ENCODE results near the gene DDX4.
"Not testable (repeated sequence)": the region's sequence is repeated elsewhere in the genome, so short reads cannot be mapped to it uniquely, and the experiment has no call there.

Gene DDX4

DNA sequence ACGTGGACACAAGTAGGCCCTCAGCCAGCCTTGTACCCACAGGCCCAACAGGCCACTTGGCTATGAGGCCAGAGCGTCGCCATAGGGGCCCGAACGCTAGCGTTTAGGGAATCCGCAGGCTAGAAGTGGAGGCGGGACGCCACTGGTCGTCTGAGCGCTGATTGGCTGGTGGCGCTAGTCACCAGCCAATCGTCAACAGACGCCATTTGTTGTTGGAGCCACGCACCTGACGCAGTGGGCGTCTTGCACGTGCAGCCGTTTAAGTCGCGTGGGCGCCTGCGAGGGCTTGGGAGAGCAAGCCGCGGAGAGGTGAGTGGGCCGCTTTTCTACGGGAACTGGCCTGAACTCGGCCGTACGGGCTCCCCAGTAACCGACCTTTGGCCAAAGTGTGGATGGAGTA, at the start of gene DDX4:
Gene DDX4 (plus strand): TSS at position 269 of the 400 bp plus-strand sequence. CDS start 903 bp downstream, outside the sequence.
- no peak for DNase-seq (ENCODE audit: low spot score in 2 of 2)
- Histone ChIP-seq H3K4me3 (no peak within 1 kb of the TSS), H3K36me3 (replicated peaks) (no peaks in the 10 kb centered on the region), H3K9me3 (no peaks in the 10 kb centered on the region), H3K4me1 (no peaks in the 10 kb centered on the region), H3K27me3 (ENCODE audit: low read depth) (peaks cover 3% of the 10 kb centered on the region; the same call in 1 of the 2 replicates)
- in situ Hi-C loops (cut with MboI; ENCODE audit: low sequenced_read_pairs): no loop called here

DNA sequence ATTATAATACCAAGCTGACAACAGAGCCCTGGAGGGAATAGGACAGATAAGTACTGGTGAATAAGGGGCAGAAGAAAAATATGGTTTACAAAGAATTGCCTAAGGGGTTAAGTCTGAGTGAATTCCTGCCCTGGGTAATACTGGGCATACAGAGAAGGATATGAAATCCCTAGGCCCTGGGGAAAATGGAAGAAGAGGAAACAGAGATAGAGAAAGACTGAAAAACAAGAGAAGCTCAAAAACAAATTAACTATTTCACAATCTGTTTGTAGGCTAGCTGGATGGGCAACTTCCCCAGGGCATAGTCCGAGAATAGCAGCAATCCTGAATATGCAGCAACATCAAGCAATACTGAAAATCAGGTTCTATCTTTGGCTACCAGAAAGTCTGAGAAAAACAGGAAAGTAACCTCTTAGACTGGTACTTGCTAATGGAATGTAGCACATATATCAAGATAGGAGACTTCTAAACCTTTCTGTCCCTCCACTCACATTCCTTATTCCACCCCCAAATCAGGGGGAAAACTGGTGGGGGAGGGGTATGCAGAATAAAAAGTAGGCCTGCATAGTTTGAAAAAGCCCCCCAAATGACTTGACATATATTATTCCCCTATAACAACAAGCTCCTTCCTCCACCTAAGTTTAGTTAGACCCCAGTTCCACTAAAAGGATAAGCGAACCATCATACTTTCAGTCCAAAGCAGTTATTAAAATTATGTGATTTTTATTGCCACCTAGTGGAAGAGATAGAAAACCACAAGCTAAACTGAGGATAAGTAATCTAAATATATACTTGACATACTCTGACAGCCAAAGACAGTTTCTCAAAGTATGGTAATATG, 46.4 kb upstream of the DDX4 start:
- Histone ChIP-seq H3K36me3 (replicated peaks) (no peaks in the 10 kb centered on the region), H3K4me3 (no peak overlapping the region), H3K9me3 (no peaks in the 10 kb centered on the region), H3K27me3 (ENCODE audit: low read depth) (no peaks in the 10 kb centered on the region), H3K4me1 (peaks cover 10% of the 10 kb centered on the region)
- DNase-seq (ENCODE audit: low spot score in 2 of 2): peak; percentile 16 to 80
- in situ Hi-C loops (cut with MboI; ENCODE audit: low sequenced_read_pairs): no loop called here

DNA sequence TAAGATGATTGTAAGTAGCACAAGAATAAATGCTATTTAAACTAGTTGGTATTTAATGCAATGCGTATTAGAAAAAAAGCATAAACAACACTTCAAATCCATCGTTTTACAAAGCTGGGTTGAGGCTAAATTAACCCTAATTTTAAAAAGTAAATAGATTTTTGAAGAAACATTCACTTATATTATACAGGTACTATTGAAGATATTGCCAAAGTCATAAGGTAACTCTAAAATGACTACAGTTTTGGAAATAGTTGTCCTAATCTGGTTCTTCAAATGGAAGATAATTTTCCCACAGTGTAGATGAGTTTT, 45.8 kb upstream of the DDX4 start:
- no peaks in the 10 kb centered on the region for H3K27me3 ChIP-seq (ENCODE audit: low read depth)
- H3K4me1 ChIP-seq: peaks cover 10% of the 10 kb centered on the region
- H3K36me3 ChIP-seq (replicated peaks): 0 out of 2 replicates have a peak, but pooled peaks cover under 1% of the 10 kb centered on the region
- no peaks in the 10 kb centered on the region; the same call in 1 of the 2 replicates for H3K9me3 ChIP-seq
- H3K4me3 ChIP-seq: no peak overlapping the region
- DNase-seq (ENCODE audit: low spot score in 2 of 2): no peak
- in situ Hi-C loops (cut with MboI; ENCODE audit: low sequenced_read_pairs): no loop called here

DNA sequence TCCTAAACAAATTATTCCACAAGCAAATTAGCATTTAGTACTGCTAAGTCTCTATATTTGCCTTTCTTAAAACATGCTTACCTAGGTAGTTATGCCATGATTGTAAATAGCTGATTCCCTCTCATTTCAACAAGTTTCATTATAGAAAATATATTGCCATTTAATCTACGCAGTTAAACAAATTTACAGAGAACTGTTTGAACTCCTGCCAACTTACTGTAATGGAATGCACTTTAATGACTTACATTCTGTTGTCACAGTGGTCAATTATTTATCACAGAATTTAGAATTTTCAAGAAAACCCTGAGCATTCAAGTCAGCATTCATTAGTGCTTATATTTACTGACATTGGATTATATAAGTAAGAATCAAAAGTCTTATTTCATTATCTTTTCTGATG, 45.4 kb upstream of the DDX4 start:
- Histone ChIP-seq H3K36me3 (replicated peaks) (0 out of 2 replicates have a peak, but pooled peaks cover 3% of the 10 kb centered on the region), H3K9me3 (no peaks in the 10 kb centered on the region; the same call in 1 of the 2 replicates), H3K4me1 (peaks cover 10% of the 10 kb centered on the region), H3K4me3 (no peak overlapping the region), H3K27me3 (ENCODE audit: low read depth) (no peaks in the 10 kb centered on the region)
- no peak for DNase-seq (ENCODE audit: low spot score in 2 of 2)
- in situ Hi-C loops (cut with MboI; ENCODE audit: low sequenced_read_pairs): no loop called here

DNA sequence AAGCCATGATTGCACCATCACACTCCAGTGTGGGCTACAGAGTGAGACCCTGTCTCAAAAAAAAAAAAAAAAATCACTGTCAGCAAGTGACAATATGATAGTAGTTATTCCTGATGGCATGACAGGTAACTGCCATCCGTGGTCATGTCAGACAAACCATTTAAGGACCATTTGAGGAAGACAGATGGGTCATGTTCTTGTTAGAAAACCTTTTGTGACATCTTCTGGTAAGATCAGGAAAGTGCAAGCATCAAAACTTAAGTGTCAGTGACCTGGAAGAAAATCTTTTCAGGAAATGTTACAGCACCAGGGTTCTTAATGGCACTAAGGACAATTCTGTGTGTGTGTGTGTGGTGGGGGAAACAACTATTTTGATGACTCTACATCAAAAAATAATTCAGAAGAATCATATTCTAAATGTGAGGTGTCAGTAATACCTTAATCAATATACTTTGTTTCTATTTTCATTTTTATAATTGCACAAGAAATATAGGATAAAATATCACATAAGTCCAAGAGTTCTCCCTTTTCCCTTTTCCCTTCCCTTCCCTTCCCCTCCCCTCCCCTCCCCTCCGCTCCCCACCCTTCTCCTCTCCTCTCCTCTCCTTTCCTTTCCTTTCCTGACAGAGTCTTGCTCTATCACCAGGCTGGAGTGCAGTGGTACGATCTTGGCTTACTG, 43.6 kb upstream of the DDX4 start:
- H3K4me3 ChIP-seq: no peak overlapping the region
- peak in 1 of 2 experiments; percentile 64 for DNase-seq (ENCODE audit: low spot score in 2 of 2)
- H3K9me3 ChIP-seq: no peaks in the 10 kb centered on the region; the same call in 1 of the 2 replicates
- H3K4me1 ChIP-seq: peaks cover 10% of the 10 kb centered on the region
- no peaks in the 10 kb centered on the region for H3K27me3 ChIP-seq (ENCODE audit: low read depth)
- in situ Hi-C loops (cut with MboI; ENCODE audit: low sequenced_read_pairs): no loop called here
- peaks cover 3% of the 10 kb centered on the region; the same call in 1 of the 2 replicates for H3K36me3 ChIP-seq (replicated peaks)

DNA sequence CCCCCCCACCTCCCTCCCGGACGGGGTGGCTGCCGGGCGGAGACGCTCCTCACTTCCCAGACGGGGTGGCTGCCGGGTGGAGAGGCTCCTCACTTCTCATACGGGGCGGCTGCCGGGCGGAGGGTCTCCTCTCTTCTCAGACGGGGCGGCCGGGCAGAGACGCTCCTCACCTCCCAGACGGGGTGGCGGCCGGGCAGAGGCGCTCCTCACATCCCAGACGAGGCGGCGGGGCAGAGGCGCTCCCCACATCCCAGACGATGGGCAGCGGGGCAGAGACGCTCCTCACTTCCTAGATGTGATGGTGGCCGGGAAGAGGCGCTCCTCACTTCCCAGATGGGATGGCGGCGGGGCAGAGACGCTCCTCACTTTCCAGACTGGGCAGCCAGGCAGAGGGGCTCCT, 41.2 kb upstream of the DDX4 start:
- H3K9me3 ChIP-seq; in situ Hi-C loops (cut with MboI; ENCODE audit: low sequenced_read_pairs); DNase-seq (ENCODE audit: low spot score in 2 of 2); H3K36me3 ChIP-seq (replicated peaks); H3K4me3 ChIP-seq; H3K27me3 ChIP-seq (ENCODE audit: low read depth); H3K4me1 ChIP-seq: not testable (repeated sequence)

DNA sequence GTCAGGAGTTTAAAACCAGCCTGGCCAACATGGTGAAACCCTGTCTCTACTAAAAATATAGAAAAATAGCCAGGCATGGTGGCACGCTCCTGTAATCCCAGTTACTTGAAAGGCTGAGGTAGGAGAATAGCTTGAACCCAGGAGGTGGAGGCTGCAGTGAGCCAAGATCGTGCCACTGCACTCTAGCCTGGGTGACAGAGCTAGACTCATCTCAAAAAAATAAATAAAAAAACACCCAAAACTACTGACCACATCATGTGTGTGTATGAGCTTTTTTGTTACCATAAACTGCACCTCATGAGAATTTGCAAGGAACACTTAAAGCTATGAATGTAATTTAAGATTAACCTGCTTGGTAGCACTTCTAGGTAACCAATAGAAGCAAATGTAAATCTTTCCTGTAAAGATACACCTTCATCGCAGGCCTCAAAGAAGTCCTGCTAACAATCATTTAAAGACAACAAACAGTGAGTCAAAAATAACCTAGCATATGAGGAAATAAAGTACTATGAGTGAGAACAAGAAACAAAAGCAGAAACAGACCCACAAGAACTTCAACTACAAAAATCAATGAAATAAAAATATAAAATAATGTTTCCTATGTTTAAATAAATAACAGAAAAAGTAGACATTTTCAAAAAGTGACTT, 38.7 kb upstream of the DDX4 start:
- H3K4me3 ChIP-seq: no peak overlapping the region
- DNase-seq (ENCODE audit: low spot score in 2 of 2): no peak
- in situ Hi-C loops (cut with MboI; ENCODE audit: low sequenced_read_pairs): no loop called here
- H3K36me3 ChIP-seq (replicated peaks): peaks cover 3% of the 10 kb centered on the region; the same call in 1 of the 2 replicates
- no peaks in the 10 kb centered on the region for H3K27me3 ChIP-seq (ENCODE audit: low read depth)
- H3K9me3 ChIP-seq: no peaks in the 10 kb centered on the region; the same call in 1 of the 2 replicates
- H3K4me1 ChIP-seq: no peaks in the 10 kb centered on the region

DNA sequence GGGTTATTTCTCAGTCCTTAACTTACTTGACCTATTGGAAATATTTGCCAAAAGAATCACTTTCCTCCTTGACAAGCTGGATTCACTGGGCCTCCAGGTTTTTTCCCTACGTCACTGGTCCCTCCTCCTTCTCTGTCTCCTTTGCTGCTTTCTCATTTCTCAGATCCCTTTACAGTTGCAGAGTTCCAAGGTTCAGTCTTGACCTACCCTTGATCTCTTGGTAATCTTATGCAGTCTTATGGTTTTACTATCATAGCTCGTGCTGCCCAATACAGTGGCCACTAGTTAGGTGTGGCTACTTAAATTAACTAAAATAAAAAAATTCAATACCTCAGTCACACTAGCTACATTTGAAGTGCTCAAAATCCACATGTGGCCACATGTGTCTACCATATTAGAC, 37.1 kb upstream of the DDX4 start:
- no peak for DNase-seq (ENCODE audit: low spot score in 2 of 2)
- no peaks in the 10 kb centered on the region; the same call in 1 of the 2 replicates for H3K9me3 ChIP-seq
- no peak overlapping the region for H3K4me3 ChIP-seq
- in situ Hi-C loops (cut with MboI; ENCODE audit: low sequenced_read_pairs): loop anchor here (25.0 kb wide), 1 partner anchor 513 kb away; no protein-coding TSS in a partner anchor
- H3K36me3 ChIP-seq (replicated peaks): peaks cover 3% of the 10 kb centered on the region; the same call in 1 of the 2 replicates
- no peaks in the 10 kb centered on the region for H3K4me1 ChIP-seq
- no peaks in the 10 kb centered on the region for H3K27me3 ChIP-seq (ENCODE audit: low read depth)

DNA sequence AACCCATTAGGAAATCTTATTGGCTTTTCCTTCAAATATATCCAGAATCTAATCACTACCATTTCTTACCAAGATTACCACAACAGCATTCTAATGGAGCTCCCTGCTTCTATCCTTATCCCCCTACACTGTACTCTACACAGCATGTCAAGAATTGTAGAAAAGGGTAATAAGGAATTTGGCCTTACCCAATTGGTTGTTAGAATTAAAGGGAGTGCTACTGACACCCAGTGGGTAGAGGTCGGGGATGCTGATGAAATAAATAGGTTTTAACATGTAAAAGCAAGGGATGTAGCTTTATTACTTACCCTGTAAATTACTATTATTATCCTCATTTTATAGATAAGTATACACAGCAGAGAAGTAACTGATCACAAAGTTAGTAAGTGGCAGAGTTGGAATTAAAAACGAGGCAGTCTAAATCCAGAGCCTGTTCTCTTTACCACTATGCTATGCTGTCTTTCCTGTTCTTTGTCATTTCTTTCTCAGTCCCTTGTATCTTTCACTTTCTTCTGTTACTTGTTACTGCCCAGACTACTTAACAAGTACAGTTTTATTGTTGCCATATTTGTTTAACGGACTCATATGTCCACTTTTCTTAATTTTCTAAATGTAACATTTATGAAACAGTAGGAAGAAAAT, 36.3 kb upstream of the DDX4 start:
- in situ Hi-C loops (cut with MboI; ENCODE audit: low sequenced_read_pairs): loop anchor here (25.0 kb wide), 1 partner anchor 514 kb away; no protein-coding TSS in a partner anchor
- Histone ChIP-seq H3K36me3 (replicated peaks) (peaks cover 3% of the 10 kb centered on the region; the same call in 1 of the 2 replicates), H3K9me3 (no peaks in the 10 kb centered on the region; the same call in 1 of the 2 replicates), H3K4me3 (no peak overlapping the region), H3K27me3 (ENCODE audit: low read depth) (no peaks in the 10 kb centered on the region), H3K4me1 (no peaks in the 10 kb centered on the region)
- no peak for DNase-seq (ENCODE audit: low spot score in 2 of 2)

DNA sequence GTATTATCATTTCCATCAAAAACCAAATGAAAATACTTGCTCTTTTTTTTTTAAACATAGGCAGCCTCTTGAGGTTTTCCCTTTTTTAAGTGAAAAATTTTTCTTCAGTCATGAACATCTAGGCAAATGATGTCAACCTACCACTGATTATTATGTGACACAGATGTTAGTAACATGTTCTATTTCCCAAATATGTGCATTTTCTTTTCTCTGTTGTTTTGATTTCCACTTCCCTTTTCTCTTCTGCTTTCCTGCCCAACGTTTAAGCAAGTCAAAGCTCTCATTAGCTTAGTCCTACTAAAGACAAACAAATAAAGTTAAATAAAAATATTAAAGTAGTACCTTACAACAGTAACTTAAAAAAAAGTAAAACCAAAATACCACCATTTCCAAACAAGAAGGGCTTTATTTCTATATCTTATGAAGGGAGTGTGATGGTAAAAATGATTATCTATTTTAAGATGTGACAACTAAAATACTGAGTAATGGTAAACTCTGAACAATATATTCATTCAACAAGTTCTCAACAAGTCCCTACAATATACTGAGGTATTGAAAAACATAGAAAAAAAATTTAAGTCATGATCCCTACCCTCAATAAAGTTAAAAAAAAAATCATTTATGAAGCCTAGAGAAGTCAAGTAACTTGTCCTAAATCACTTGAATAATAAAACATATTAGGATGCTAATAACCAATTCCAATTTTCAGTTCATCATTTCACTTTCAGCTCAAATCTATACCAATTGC, 35.1 kb upstream of the DDX4 start:
- no peaks in the 10 kb centered on the region; the same call in 1 of the 2 replicates for H3K9me3 ChIP-seq
- in situ Hi-C loops (cut with MboI; ENCODE audit: low sequenced_read_pairs): loop anchor here (25.0 kb wide), 1 partner anchor 515 kb away; no protein-coding TSS in a partner anchor
- DNase-seq (ENCODE audit: low spot score in 2 of 2): no peak
- H3K4me3 ChIP-seq: no peak overlapping the region
- no peaks in the 10 kb centered on the region; the same call in 1 of the 2 replicates for H3K36me3 ChIP-seq (replicated peaks)
- no peaks in the 10 kb centered on the region for H3K4me1 ChIP-seq
- H3K27me3 ChIP-seq (ENCODE audit: low read depth): no peaks in the 10 kb centered on the region

DNA sequence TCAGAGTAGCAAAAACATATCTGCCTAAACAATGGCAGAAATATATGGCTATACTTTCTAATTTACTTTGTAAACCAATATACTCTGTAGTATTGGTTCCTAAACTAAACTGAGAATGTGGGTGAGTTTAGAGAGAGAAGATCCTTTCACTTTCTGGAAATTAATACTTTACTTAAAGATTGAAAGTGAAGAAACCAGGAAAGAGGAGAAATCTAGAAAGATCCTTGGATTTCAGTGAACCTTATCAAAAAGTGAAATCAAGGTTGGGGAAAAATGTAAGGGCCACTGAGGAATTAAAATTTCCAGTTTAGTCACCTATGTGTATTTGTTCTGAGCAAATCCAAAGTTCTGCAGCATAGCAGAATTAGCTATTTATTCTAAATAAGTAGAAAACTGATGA, 31.6 kb upstream of the DDX4 start:
- in situ Hi-C loops (cut with MboI; ENCODE audit: low sequenced_read_pairs): loop anchor here (25.0 kb wide), 1 partner anchor 519 kb away; no protein-coding TSS in a partner anchor
- H3K4me3 ChIP-seq: no peak overlapping the region

DNA sequence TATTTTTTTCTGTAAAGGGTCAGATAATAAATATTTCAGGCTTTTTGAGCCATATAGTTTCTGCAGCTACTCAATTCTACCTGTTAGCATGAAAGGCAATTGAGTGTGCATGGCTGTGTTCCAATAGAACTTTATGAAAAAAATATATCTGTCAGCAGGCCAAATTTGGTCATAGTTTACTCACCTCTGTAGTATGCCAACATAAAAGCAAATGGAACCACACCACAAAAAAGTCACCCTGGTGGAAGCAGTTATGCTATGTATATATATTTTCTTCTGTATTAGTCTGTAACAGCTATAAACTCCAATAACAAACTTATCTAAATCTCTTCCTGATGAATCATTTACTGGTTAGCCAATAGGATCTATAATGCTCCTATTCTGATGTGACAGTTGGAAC, 29.1 kb upstream of the DDX4 start:
- in situ Hi-C loops (cut with MboI; ENCODE audit: low sequenced_read_pairs): loop anchor here (25.0 kb wide), 1 partner anchor 521 kb away; no protein-coding TSS in a partner anchor
- no peak for DNase-seq (ENCODE audit: low spot score in 2 of 2)

More for the DNA sequence above, 31.6 kb upstream of the DDX4 start:
- Histone ChIP-seq H3K4me1 (no peaks in the 10 kb centered on the region), H3K27me3 (ENCODE audit: low read depth) (no peaks in the 10 kb centered on the region), H3K9me3 (no peaks in the 10 kb centered on the region), H3K36me3 (replicated peaks) (peaks cover 6% of the 10 kb centered on the region; the same call in 1 of the 2 replicates)
- DNase-seq (ENCODE audit: low spot score in 2 of 2): no peak

More for the DNA sequence above, 29.1 kb upstream of the DDX4 start:
- Histone ChIP-seq H3K27me3 (ENCODE audit: low read depth) (no peaks in the 10 kb centered on the region), H3K9me3 (no peaks in the 10 kb centered on the region), H3K4me1 (peaks cover 6% of the 10 kb centered on the region), H3K36me3 (replicated peaks) (peaks cover 6% of the 10 kb centered on the region; the same call in 1 of the 2 replicates), H3K4me3 (no peak overlapping the region)
